Trophoblast cell (in vitro differentiated cells and primary cell): ENCODE data around the gene BRD1.
A peak's percentile ranks its signal among the peaks of the same experiment; 100 is the strongest.

Experiments
- DNase-seq, 2 donors: peaks; one replicate each; pipeline ENCODE4 v3.0.0-alpha.2; 2016
- H2AFZ ChIP-seq: 2 replicates; pipeline ENCODE4 v1.6.1; 2013; ENCODE audit warnings: low read length, moderate library complexity, mild to moderate bottlenecking; ENCODE audit not compliant: insufficient read depth, poor library complexity
- H2AK5ac ChIP-seq: 2 replicates; pipeline ENCODE4 v1.6.1; 2013; ENCODE audit warnings: mild to moderate bottlenecking, low read length
- H2BK120ac ChIP-seq: 2 replicates; pipeline ENCODE4 v1.6.1; 2013; ENCODE audit warnings: low read length, mild to moderate bottlenecking, moderate library complexity; ENCODE audit not compliant: insufficient read depth, poor library complexity
- H2BK12ac ChIP-seq: 2 replicates; pipeline ENCODE4 v1.6.1; 2013; ENCODE audit warnings: mild to moderate bottlenecking, low read length, moderate library complexity
- H2BK5ac ChIP-seq: 2 replicates; pipeline ENCODE4 v1.6.1; 2013; ENCODE audit warnings: low read length, low read depth, moderate library complexity, mild to moderate bottlenecking; ENCODE audit not compliant: poor library complexity
- H3K14ac ChIP-seq: 2 replicates; pipeline ENCODE4 v1.6.1; 2013; ENCODE audit warnings: mild to moderate bottlenecking, low read length
- H3K18ac ChIP-seq: 2 replicates; pipeline ENCODE4 v1.6.1; 2013; ENCODE audit warnings: mild to moderate bottlenecking, low read length
- H3K23ac ChIP-seq: 2 replicates; pipeline ENCODE4 v1.6.1; 2013; ENCODE audit warnings: low read length
- H3K27ac ChIP-seq: 2 replicates; pipeline ENCODE4 v1.5.1; 2013; ENCODE audit warnings: low read depth, mild to moderate bottlenecking, inconsistent platforms, low read length, moderate library complexity
- H3K27me3 ChIP-seq: 2 replicates; pipeline ENCODE4 v1.6.1; 2013; ENCODE audit warnings: inconsistent platforms, mild to moderate bottlenecking, low read length, moderate library complexity; ENCODE audit not compliant: insufficient read depth
- H3K36me3 ChIP-seq, 2 experiments: 1 replicate in 1 of 2; 2 replicates in 1 of 2; pipeline ENCODE4 v1.6.1; 2013; ENCODE audit warnings: low read length in 2 of 2, mild to moderate bottlenecking in 2 of 2, moderate library complexity in 1 of 2; ENCODE audit not compliant: insufficient read depth in 2 of 2, control insufficient read depth in 1 of 2
- H3K4ac ChIP-seq: 2 replicates; pipeline ENCODE4 v1.6.1; 2013; ENCODE audit warnings: low read depth, mild to moderate bottlenecking, low read length, moderate library complexity
- H3K4me1 ChIP-seq, 2 experiments: 1 replicate in 1 of 2; 2 replicates in 1 of 2; pipeline ENCODE4 v1.6.1; 2013; ENCODE audit warnings: low read length in 2 of 2, mild to moderate bottlenecking in 2 of 2, moderate library complexity in 1 of 2; ENCODE audit not compliant: insufficient read depth in 2 of 2, control insufficient read depth in 1 of 2
- H3K4me2 ChIP-seq: 2 replicates; pipeline ENCODE4 v1.6.1; 2013; ENCODE audit warnings: inconsistent platforms, mild to moderate bottlenecking, low read length, moderate library complexity
- H3K4me3 ChIP-seq: 2 replicates; pipeline ENCODE4 v1.5.1; 2013; ENCODE audit warnings: mild to moderate bottlenecking, low read depth, low read length, inconsistent platforms
- H3K79me1 ChIP-seq: one replicate; pipeline ENCODE4 v1.6.1; 2013; ENCODE audit warnings: low read length
- H3K79me2 ChIP-seq: 2 replicates; pipeline ENCODE4 v1.6.1; 2013; ENCODE audit warnings: low read length, mild to moderate bottlenecking; ENCODE audit not compliant: control insufficient read depth, insufficient read depth, poor library complexity
- H3K9ac ChIP-seq: 2 replicates; pipeline ENCODE4 v1.6.1; 2013; ENCODE audit warnings: mild to moderate bottlenecking, low read length
- H3K9me3 ChIP-seq: 2 replicates; pipeline ENCODE4 v1.6.1; 2013; ENCODE audit warnings: low read depth, mild to moderate bottlenecking, control low read depth, inconsistent platforms, low read length; ENCODE audit not compliant: insufficient read depth
- H4K12ac ChIP-seq: 2 replicates; pipeline ENCODE4 v1.6.1; 2013; ENCODE audit warnings: low read depth, mild to moderate bottlenecking, low read length, moderate library complexity
- H4K8ac ChIP-seq: 2 replicates; pipeline ENCODE4 v1.6.1; 2013; ENCODE audit warnings: low read depth, mild to moderate bottlenecking, low read length, moderate library complexity
- H4K91ac ChIP-seq: one replicate; pipeline ENCODE4 v1.6.1; 2013; ENCODE audit warnings: low read depth, mild to moderate bottlenecking, low read length, moderate library complexity
- WGBS: extraction: QIAGEN DNeasy Blood & Tissue Kit; methylation state at CpG from one replicate; pipeline ENCODE4 v1.1.7; 2013; ENCODE audit warnings: missing lambda C conversion rate; ENCODE audit not compliant: insufficient read length, insufficient coverage; ENCODE audit errors: extremely low coverage; 5-methylcytosine and 5-hydroxymethylcytosine counted together

The BRD1 gene

DNA sequence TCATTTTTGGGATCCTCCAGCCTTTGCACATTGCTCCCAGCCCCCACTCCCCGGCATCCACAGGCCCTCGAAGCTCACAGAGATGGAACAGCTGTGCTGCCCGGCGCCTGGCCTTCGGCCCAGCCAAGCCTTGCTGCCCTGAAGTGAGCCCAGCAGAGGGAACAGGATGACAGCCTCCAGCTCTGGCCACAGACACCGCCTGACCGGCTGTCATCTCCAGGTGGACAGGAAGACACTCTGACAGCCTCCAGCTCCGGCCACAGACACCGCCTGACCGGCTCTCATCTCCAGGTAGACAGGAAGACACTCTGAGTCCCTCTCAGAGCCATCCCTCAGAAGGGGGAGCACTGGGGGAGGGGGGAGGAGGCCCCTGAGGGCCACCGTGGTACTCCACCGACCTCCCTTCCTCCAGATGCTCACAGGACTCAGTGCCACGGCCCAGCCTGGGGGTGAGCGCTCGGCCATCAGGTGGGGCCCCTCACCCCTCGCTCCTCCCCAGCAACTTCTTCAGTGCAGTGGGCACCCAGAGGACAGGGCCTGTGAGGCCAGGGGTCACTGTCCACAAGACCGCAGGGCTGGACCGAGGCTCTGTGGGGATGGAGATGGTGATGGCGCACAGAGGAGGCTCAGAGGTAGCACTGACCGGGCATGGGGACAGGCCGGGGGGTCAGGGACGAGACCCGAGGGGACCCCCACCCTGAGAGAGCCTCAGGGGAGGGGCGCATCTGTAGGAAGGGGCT, 58.6 kb downstream of the BRD1 start:
- H3K27me3 ChIP-seq: no peaks in the 10 kb centered on the region
- no peak overlapping the region for H3K4me2 ChIP-seq
- no peak overlapping the region for H3K4ac ChIP-seq
- no peak overlapping the region for H2AFZ ChIP-seq
- H3K4me1 ChIP-seq: peaks cover 0 to 4% of the 10 kb centered on the region in 2 experiments
- no peak overlapping the region for H4K8ac ChIP-seq
- H3K18ac ChIP-seq: no peak overlapping the region
- H2BK120ac ChIP-seq: no peak overlapping the region
- peak in 1 of 2 donors; percentile 24 for DNase-seq
- no peak overlapping the region for H3K14ac ChIP-seq
- no peak overlapping the region for H4K91ac ChIP-seq
- no peaks in the 10 kb centered on the region for H3K79me1 ChIP-seq
- H3K4me3 ChIP-seq: no peak overlapping the region
- no peak overlapping the region for H2BK5ac ChIP-seq
- peaks cover 11% of the 10 kb centered on the region in 2 experiments for H3K36me3 ChIP-seq
- no peak overlapping the region for H3K27ac ChIP-seq
- WGBS: no CpG with 5 or more reads among the region's 24 CpGs
- H4K12ac ChIP-seq: no peak overlapping the region
- H3K23ac ChIP-seq: no peak overlapping the region
- no peak overlapping the region for H2AK5ac ChIP-seq
- peaks cover 5% of the 10 kb centered on the region for H3K9me3 ChIP-seq
- no peaks in the 10 kb centered on the region for H3K79me2 ChIP-seq
- no peak overlapping the region for H2BK12ac ChIP-seq
- H3K9ac ChIP-seq: no peak overlapping the region

DNA sequence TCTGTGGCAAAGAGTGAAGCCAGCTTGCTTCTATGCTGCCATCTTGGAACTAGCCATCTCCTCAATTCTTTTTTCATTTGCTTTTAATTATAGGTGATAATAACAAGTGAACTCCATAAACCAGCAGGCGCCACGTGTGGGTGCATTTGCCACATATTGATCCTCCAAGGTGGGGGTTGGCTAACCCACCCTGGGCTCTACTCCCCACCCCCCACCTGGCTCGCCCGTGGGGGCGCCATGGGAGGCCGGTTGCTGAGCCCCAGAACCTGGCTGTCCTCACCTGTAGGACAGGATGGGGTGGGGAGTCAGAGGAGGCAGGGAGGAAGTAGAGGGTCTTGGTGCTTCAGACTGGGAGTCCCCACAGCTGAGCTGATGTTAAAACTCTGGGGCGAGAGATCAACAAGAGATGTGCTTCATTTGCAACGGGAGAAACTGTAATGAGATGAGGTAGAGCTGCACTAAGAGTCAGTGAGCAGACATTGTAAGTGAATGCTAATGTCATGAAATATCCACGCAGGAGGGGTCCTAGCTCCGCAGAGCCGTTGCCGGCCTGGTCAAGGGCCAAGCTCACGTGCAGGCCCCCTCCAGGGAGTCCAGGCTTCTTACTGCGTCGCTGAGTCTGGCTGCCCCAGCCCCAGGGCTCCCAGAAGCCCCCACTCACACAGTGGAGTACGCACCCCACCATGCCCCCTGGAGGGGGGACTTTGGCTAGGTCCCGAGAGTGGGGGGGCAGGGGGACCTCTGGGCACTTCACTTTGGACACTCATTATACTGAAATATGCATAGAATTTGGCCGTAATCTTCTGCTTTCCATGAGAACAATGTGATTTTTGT, 59.4 kb downstream of the BRD1 start:
- no CpG with 5 or more reads among the region's 18 CpGs for WGBS
- no peak for DNase-seq
- Histone ChIP-seq H2BK120ac (no peak overlapping the region), H3K23ac (no peak overlapping the region), H3K4me3 (no peak overlapping the region), H3K79me2 (no peaks in the 10 kb centered on the region), H4K12ac (no peak overlapping the region), H3K4me2 (no peak overlapping the region), H3K4ac (no peak overlapping the region), H3K27me3 (no peaks in the 10 kb centered on the region), H4K8ac (no peak overlapping the region), H2BK12ac (no peak overlapping the region), H3K27ac (no peak overlapping the region), H4K91ac (no peak overlapping the region), H3K9me3 (peaks cover 7% of the 10 kb centered on the region), H2BK5ac (no peak overlapping the region), H3K4me1 (peaks cover 0 to 4% of the 10 kb centered on the region in 2 experiments), H2AFZ (no peak overlapping the region), H3K18ac (no peak overlapping the region), H3K9ac (no peak overlapping the region), H3K79me1 (no peaks in the 10 kb centered on the region), H3K36me3 (peaks cover 5% of the 10 kb centered on the region in 2 experiments), H3K14ac (no peak overlapping the region), H2AK5ac (no peak overlapping the region)

DNA sequence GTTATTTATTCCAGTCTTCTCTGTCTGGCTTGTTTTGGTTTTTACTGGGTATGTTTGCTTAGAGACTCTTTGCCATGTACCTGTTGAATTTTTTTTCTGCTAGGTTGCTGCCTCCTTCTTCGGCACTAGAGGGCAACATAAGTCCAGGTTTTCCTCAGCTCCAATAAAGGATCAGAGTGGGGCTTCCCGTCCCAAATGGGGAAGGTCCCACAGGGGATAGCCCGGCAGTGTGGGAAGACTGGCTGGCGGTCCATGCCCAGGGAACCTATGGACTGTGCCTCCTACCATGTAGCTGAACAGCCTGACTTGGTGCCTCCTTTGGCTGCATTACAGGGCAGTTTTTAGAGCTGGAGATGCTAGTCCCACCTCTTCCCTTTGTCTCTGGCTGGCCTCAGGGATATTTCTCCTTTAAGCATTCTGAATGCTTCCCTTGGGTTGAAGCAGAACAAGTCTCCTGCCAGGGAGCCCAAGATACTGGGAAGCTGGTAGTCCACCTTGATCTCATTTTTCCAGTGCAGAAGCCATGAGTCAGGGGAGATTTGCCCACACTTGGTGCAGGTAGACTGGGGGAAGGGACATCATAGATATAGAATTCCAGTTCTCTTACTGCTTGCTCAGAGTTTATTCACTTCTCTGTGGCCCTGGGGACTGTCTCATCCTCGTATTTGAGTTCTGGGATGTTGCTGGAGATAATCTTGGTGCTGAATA, 60.2 kb downstream of the BRD1 start:
- Histone ChIP-seq H3K23ac (no peak overlapping the region), H3K27me3 (no peaks in the 10 kb centered on the region), H4K12ac (peak overlapping the region; percentile 27), H4K8ac (no peak overlapping the region), H3K4me3 (no peak overlapping the region), H3K18ac (no peak overlapping the region), H3K27ac (no peak overlapping the region), H3K36me3 (peaks cover 1 to 2% of the 10 kb centered on the region in 2 experiments), H2AK5ac (no peak overlapping the region), H3K79me2 (no peaks in the 10 kb centered on the region), H3K14ac (no peak overlapping the region), H2AFZ (no peak overlapping the region), H3K79me1 (no peaks in the 10 kb centered on the region), H3K4ac (no peak overlapping the region), H2BK5ac (no peak overlapping the region), H3K4me2 (no peak overlapping the region), H3K9me3 (peaks cover 7% of the 10 kb centered on the region), H4K91ac (no peak overlapping the region), H2BK12ac (no peak overlapping the region), H2BK120ac (no peak overlapping the region), H3K4me1 (peaks cover 0 to 4% of the 10 kb centered on the region in 2 experiments), H3K9ac (no peak overlapping the region)
- peak; percentile 55 to 71 for DNase-seq
- WGBS: no CpG with 5 or more reads among the region's 5 CpGs

DNA sequence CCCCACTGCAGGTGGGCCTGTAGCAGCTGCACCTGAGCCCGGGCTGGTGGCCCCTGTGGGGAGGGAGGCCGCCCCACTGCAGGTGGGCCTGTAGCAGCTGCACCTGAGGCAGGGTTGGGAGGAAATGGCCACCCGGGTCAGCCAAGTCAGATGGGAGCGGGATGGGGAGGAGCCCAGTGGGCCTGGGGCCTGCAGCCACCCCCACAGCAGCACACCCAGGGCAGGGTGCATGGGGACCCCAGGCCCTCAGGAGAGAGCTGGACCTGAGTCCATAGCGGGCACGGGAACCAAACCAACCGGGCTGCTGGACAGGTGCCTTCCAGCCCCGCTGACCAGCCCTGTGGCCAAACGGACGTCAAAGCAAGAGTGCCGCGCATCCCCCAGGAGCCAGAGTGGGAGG, 61.7 kb downstream of the BRD1 start:
- no peak overlapping the region for H4K91ac ChIP-seq
- peaks cover 7% of the 10 kb centered on the region for H3K9me3 ChIP-seq
- no peak overlapping the region for H2BK12ac ChIP-seq

More for the DNA sequence above, 61.7 kb downstream of the BRD1 start:
- Histone ChIP-seq H4K12ac (no peak overlapping the region), H2AFZ (no peak overlapping the region), H3K4me3 (no peak overlapping the region), H3K9ac (no peak overlapping the region), H3K36me3 (no peaks in the 10 kb centered on the region), H3K14ac (no peak overlapping the region), H3K4me2 (no peak overlapping the region), H2BK120ac (no peak overlapping the region), H3K27me3 (no peaks in the 10 kb centered on the region), H3K18ac (no peak overlapping the region), H2BK5ac (no peak overlapping the region), H3K23ac (no peak overlapping the region), H3K79me1 (peaks cover under 1% of the 10 kb centered on the region), H3K4me1 (peaks cover under 1 to 7% of the 10 kb centered on the region in 2 experiments), H3K4ac (no peak overlapping the region), H2AK5ac (no peak overlapping the region), H4K8ac (no peak overlapping the region), H3K27ac (no peak overlapping the region), H3K79me2 (no peaks in the 10 kb centered on the region)
- DNase-seq: no peak
- no CpG with 5 or more reads among the region's 12 CpGs for WGBS
